GM19438 (cell line): ENCODE results near the gene ZSCAN25.
"Not testable (repeated sequence)": the region's sequence is repeated elsewhere in the genome, so short reads cannot be mapped to it uniquely, and the experiment has no call there.

Source experiments
- ATAC-seq: cut with Tn5 transposase; IDR thresholded peaks from one replicate; pipeline ENCODE4 v1.9.1; 2021; ENCODE audit warnings: low read depth; ENCODE audit not compliant: unreplicated experiment

Gene ZSCAN25

GRCh38 chr7:99643464-99643863 is 26.7 kb downstream of the ZSCAN25 start:
- ATAC-seq = no peak

- no peak for ATAC-seq
Observed at GRCh38 chr7:99644431-99644830, 27.7 kb downstream of the ZSCAN25 start.

GRCh38 chr7:99645590-99645989 is 28.8 kb downstream of the ZSCAN25 start:
- ATAC-seq = no peak

DNA sequence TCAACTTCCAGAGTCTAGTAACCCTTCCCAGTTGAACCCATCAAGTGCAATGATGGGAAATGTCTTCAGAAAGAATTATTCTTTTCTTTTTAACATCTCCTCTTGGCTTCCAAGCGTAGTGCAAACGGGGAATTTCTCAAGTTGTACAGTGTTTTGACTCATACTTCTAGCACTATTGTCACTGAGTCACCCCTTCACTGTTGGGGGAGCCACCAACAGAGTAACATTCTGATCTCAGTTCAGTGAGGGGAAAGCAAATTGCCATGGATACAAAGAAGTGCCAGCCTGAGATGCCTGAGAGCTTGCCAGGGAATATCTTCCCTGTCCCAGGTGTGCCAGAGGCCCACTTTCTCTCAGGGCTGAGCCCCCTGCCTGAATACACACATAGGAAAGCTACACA is 32.1 kb downstream of the ZSCAN25 start:
- ATAC-seq = no peak

- no peak for ATAC-seq
Observed at GRCh38 chr7:99651290-99651689, 34.5 kb downstream of the ZSCAN25 start.

DNA sequence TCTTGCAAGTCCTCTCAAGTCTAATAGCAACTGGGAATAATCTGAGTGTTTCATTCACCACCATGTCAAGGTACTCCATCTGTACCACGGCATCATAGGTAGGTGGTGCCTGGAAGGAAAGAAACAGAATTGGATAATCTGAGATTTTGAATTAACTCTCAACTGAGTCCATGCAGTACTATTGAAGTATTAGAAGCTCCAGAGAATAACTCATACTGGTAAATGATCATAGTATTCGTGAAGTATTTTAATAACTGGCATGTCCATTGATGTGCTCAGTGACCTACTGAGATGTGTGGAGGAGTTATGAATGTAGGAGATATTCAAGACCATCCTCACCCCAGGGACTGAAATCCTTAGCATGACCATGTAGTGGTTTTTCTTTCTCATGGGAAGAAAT is 35.9 kb downstream of the ZSCAN25 start:
- no peak for ATAC-seq

GRCh38 chr7:99653269-99653668 is 36.5 kb downstream of the ZSCAN25 start:
- not testable (repeated sequence) for ATAC-seq

DNA sequence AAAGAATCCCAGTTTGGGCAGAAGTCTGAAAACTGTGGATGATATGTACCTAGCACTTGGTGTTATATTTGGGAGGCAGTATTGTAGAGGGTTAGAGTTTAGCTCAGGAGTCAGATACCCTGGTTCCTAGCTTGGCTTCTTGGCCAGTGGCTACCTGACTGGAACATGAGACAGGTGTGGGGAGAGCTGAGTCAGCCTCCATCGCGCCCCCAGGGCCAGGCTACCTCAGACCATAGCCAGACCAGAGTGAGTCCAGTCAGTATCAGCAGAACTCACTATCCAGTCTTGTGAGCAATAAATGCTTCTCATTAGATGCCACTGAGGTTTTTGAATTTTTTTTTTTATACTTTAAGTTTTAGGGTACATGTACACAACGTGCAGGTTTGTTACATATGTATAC is 37.0 kb downstream of the ZSCAN25 start:
- ATAC-seq = no peak

DNA sequence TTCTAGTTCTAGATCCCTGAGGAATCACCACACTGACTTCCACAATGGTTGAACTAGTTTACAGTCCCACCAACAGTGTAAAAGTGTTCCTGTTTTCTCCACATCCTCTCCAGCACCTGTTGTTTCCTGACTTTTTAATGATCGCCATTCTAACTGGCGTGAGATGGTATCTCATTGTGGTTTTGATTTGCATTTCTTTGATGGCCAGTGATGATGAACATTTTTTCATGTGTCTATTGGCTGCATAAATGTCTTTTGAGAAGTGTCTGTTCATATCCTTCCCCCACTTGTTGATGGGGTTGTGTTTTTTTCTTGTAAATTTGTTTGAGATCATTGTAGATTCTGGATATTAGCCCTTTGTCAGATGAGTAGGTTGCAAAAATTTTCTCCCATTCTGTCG is 37.9 kb downstream of the ZSCAN25 start:
- not testable (repeated sequence) for ATAC-seq

- not testable (repeated sequence) for ATAC-seq
Observed at GRCh38 chr7:99657879-99658278, 41.1 kb downstream of the ZSCAN25 start.

GRCh38 chr7:99665312-99666012 is 48.7 kb downstream of the ZSCAN25 start:
- ATAC-seq = no peak

DNA sequence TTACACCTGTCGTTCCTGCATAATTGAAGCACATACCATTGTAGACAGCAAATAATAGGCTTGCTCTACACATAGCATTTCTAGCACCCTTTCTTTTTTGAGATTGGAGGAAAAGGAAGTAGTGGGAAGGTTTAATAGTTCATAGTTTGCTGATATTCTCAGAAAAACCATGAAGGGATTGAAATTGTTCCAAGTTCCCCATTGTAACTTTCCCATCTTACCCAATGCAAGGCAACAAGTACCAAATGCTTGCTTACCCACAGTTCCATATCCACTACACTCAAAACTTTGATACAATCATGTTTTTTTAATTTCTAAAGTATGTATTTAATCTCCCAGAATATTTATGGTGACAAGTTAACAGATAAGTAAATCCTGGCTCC is 49.3 kb downstream of the ZSCAN25 start:
- no peak for ATAC-seq

DNA sequence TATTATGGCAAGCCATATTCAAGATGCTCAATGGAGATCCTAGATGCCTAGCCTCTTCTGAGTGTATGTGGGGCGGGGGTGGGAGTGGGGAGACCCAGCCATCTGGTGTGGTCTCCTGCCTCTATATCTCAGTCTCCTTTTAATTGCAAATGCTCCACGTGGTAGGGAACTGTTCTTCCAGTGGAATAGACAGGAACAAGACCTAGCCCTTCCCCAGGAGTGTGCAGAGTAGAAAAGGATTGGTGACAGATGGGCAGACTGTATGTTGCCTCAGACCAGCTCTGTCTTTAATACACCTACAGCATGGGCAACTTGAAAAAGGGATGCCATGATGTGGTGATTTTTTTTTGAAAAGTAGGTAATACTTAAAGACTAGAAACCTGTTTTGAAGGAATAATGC is 50.4 kb downstream of the ZSCAN25 start:
- no peak for ATAC-seq

GRCh38 chr7:99668541-99668940 is 51.8 kb downstream of the ZSCAN25 start:
- ATAC-seq = no peak

DNA sequence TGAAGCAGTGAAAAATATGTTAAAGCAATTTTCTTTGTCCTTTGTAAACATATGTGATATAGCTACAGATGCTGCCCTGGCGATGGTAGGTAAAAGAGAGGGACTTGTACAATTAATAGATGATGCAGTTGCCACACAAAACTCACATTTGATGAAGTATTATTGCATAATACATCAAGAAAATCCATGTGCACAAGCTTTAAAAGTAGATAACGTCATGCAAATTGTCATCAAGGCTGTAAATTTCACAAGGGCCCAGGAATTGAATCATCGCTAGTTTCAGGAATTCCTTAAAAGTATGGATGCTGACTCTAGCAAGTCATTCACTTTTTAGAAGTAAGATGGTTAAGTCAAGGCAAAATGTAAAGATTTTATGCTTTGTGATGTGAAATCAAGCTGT is 53.0 kb downstream of the ZSCAN25 start:
- no peak for ATAC-seq

DNA sequence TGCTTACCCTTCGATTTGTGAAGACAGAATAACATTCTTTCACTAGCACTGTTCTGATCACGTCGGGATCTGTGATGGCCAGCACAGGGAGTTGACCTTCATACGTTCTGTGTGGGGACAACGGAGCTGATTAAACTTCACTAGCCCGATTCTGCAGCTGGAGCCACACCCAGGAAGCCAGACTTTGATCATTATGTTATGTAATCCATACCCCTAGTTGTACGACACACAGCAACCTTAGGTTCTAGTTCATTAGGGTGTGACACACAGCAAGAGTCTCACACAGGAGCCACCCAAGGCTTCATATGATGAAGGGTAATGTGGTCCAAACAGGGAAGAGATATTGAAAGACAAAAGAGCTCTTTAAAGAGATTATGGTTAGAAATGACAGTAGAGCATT is 55.8 kb downstream of the ZSCAN25 start:
- ATAC-seq = no peak

GRCh38 chr7:99674995-99675742 is 58.4 kb downstream of the ZSCAN25 start:
- ATAC-seq = no peak

GRCh38 chr7:99677013-99677647 is 60.4 kb downstream of the ZSCAN25 start:
- ATAC-seq = no peak

- ATAC-seq = no peak
Observed at GRCh38 chr7:99677648-99678045, 60.9 kb downstream of the ZSCAN25 start.

- ATAC-seq = no peak
Observed at GRCh38 chr7:99679032-99679399, 62.3 kb downstream of the ZSCAN25 start.

DNA sequence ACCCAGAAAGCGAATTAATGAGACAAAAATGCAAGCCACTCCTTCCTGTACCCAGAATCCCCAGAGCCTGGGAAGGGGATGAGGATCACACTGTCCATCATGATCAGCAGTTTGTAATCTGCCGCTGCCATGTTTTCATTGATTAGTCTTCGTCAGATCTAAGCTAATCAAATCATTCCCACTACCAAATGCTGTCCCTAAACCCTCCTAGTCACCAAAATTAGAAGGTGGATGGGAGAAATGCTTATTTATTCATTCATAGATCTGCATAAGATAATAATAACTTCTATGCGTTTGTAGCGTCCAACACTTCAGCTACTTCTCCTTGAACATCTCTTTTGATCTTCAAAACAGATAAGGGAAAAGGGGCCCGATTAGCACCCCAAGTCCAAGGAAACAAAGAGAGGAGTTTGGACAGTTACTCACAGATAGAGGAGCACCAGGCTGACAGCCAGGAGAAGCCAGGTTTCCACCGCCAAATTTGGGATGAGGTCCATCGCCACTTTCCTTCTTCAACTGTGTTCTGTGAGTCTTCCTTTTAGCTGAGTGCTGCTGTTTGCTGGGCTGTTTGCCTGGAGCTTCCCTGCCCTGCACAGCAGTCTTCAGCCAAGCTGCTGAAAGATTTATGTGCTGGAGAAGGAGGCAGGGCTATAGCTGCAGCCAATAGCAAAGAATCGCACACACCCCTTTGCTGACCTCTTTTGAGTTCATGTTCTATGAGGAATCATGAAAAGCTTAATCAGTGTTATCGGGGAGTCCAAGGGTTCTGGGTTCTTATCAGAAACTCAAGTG is 62.9 kb downstream of the ZSCAN25 start, which contains the start of gene CYP3A5:
TSS of gene CYP3A5 (minus strand) at position 597 of the 792 bp plus-strand sequence. CDS start at position 497, 100 bp downstream.
- ATAC-seq = no peak
